IMR-90 (cell line): ENCODE measurements around the gene GMPPB. TPM values are rescaled to one million over a fixed set of nuclear protein-coding genes. Genes with fewer than 3 reads are reported as not detected.
A peak's percentile ranks its signal among the peaks of the same experiment; 100 is the strongest.

Experiments used
- ATAC-seq: fragments of 200-7000 bp; cut with Tn5 transposase; 2 replicates; pipeline ENCODE4 v1.9.1; 2020; ENCODE audit warnings: low read depth, mild to moderate bottlenecking, moderate library complexity
- BruUV-seq: library from RNA; stranded (reverse); fragments of 400-500 nt; replicated peaks from 2 replicates; lab custom pipeline; 2021; lab: Mats Ljungman, UMichigan
- CTCF ChIA-PET: fragments of 300-600 bp; formaldehyde crosslinking; extraction: SDS; loops from one replicate; lab custom pipeline; 2021; ENCODE audit warnings: antibody characterized with exemption; lab: Yijun Ruan, JAX
- POLR2A ChIA-PET: fragments of 300-600 bp; sonication (Branson Sonifier 250); formaldehyde crosslinking; loops from one replicate; lab custom pipeline; 2022; ENCODE audit warnings: antibody characterized with exemption; ENCODE audit not compliant: unreplicated experiment; lab: Charles Lee
- DNase-seq: peaks from one replicate; pipeline ENCODE4 v3.0.0; 2013
- H2AFZ ChIP-seq: replicated peaks from 2 replicates; pipeline ENCODE3; 2013; ENCODE audit warnings: low read length, mild to moderate bottlenecking; ENCODE audit not compliant: poor library complexity
- H2AK5ac ChIP-seq: 2 replicates; pipeline ENCODE4 v1.6.1; 2013; ENCODE audit warnings: low read depth, low read length, inconsistent platforms
- H2AK9ac ChIP-seq: replicated peaks from 2 replicates; pipeline ENCODE3; 2013; ENCODE audit warnings: mild to moderate bottlenecking, low read depth, low read length, moderate library complexity; ENCODE audit not compliant: poor library complexity
- H2BK120ac ChIP-seq: 2 replicates; pipeline ENCODE4 v1.6.1; 2013; ENCODE audit warnings: low read depth, low read length, inconsistent platforms
- H2BK15ac ChIP-seq: 3 replicates; pipeline ENCODE4 v1.6.1; 2013; ENCODE audit warnings: low read depth, low read length, inconsistent platforms
- H2BK20ac ChIP-seq: 2 replicates; pipeline ENCODE4 v1.6.1; 2013; ENCODE audit warnings: low read depth, mild to moderate bottlenecking, inconsistent platforms, low read length, moderate library complexity
- H2BK5ac ChIP-seq: 2 replicates; pipeline ENCODE4 v1.6.1; 2013; ENCODE audit warnings: mild to moderate bottlenecking, low read depth, low read length, inconsistent platforms; ENCODE audit not compliant: poor library complexity, severe bottlenecking
- H3K14ac ChIP-seq: replicated peaks from 2 replicates; pipeline ENCODE4 v1.6.1; 2013; ENCODE audit warnings: low read depth, low read length, inconsistent platforms
- H3K18ac ChIP-seq: 2 replicates; pipeline ENCODE4 v1.6.1; 2013; ENCODE audit warnings: low read depth, low read length, control low read depth
- H3K23ac ChIP-seq: 2 replicates; pipeline ENCODE4 v1.6.1; 2013; ENCODE audit warnings: low read depth, low read length, inconsistent platforms
- H3K27ac ChIP-seq: 2 replicates; pipeline ENCODE4 v1.5.1; 2013; ENCODE audit warnings: mild to moderate bottlenecking, control low read depth, low read length; ENCODE audit not compliant: insufficient read depth
- H3K27me3 ChIP-seq: 2 replicates; pipeline ENCODE4 v1.6.1; 2013; ENCODE audit warnings: low read length; ENCODE audit not compliant: control insufficient read depth, insufficient read depth
- H3K36me3 ChIP-seq: 2 replicates; pipeline ENCODE4 v1.6.1; 2013; ENCODE audit warnings: low read length, mixed read lengths; ENCODE audit not compliant: control insufficient read depth, insufficient read depth
- H3K4ac ChIP-seq: 2 replicates; pipeline ENCODE4 v1.6.1; 2013; ENCODE audit warnings: low read depth, low read length, inconsistent platforms
- H3K4me1 ChIP-seq: 2 replicates; pipeline ENCODE4 v1.6.1; 2013; ENCODE audit warnings: low read length, mixed read lengths; ENCODE audit not compliant: control insufficient read depth, insufficient read depth
- H3K4me2 ChIP-seq: 2 replicates; pipeline ENCODE4 v1.6.1; 2013; ENCODE audit warnings: low read depth, mild to moderate bottlenecking, control low read depth, low read length, moderate library complexity
- H3K4me3 ChIP-seq: 2 replicates; pipeline ENCODE4 v1.5.1; 2013; ENCODE audit warnings: low read depth, mild to moderate bottlenecking, control low read depth, low read length, moderate library complexity; ENCODE audit not compliant: insufficient read depth
- H3K56ac ChIP-seq: 2 replicates; pipeline ENCODE4 v1.6.1; 2013; ENCODE audit warnings: low read length, inconsistent platforms; ENCODE audit not compliant: insufficient read depth; ENCODE audit errors: extremely low read depth
- H3K79me1 ChIP-seq, 2 experiments: 2 replicates each; pipeline ENCODE4 v1.6.1; 2013; ENCODE audit warnings: low read length in 2 of 2, inconsistent platforms in 1 of 2, low read depth in 1 of 2
- H3K9ac ChIP-seq: 2 replicates; pipeline ENCODE4 v1.6.1; 2013; ENCODE audit warnings: low read depth, low read length, control low read depth
- H3K9me1 ChIP-seq: 2 replicates; pipeline ENCODE4 v1.6.1; 2013; ENCODE audit warnings: low read length, inconsistent platforms; ENCODE audit not compliant: insufficient read depth
- H3K9me3 ChIP-seq: 2 replicates; pipeline ENCODE4 v1.6.1; 2013; ENCODE audit warnings: low read length; ENCODE audit not compliant: control insufficient read depth, insufficient read depth
- H4K20me1 ChIP-seq: 2 replicates; pipeline ENCODE4 v1.6.1; 2013; ENCODE audit warnings: low read length, inconsistent platforms; ENCODE audit not compliant: insufficient read depth
- H4K5ac ChIP-seq: 2 replicates; pipeline ENCODE4 v1.6.1; 2013; ENCODE audit warnings: mild to moderate bottlenecking, low read depth, low read length, control low read depth
- H4K8ac ChIP-seq, 2 experiments: 2 replicates each; pipeline ENCODE4 v1.6.1; 2013; ENCODE audit warnings: low read depth in 2 of 2, low read length in 2 of 2, control low read depth in 1 of 2, inconsistent platforms in 1 of 2
- H4K91ac ChIP-seq: 2 replicates; pipeline ENCODE4 v1.6.1; 2013; ENCODE audit warnings: low read depth, low read length, inconsistent platforms; ENCODE audit not compliant: insufficient read depth
- BHLHE40 ChIP-seq: fragments of 150-350 bp; IDR thresholded peaks from 2 replicates; pipeline ENCODE4 v1.6.1; 2016; ENCODE audit warnings: mild to moderate bottlenecking, low read depth, low read length
- FOS ChIP-seq: fragments of 150-350 bp; IDR thresholded peaks from 2 replicates; pipeline ENCODE4 v1.6.1; 2016; ENCODE audit warnings: low read depth, low read length
- MAFK ChIP-seq: IDR thresholded peaks from 2 replicates; pipeline ENCODE4 v1.6.1; 2012; ENCODE audit warnings: low read depth, low read length, improper control_type of control experiment
- MXI1 ChIP-seq: IDR thresholded peaks from 2 replicates; pipeline ENCODE4 v1.6.1; 2012; ENCODE audit warnings: low read depth, mild to moderate bottlenecking, low read length, moderate library complexity, borderline replicate concordance
- WGBS, 2 experiments: methylation state at CpG; one replicate each; pipeline versions ENCODE4 v1.1.5 to v1.1.7; 2013; ENCODE audit warnings: missing lambda C conversion rate in 2 of 2; ENCODE audit not compliant: insufficient read length in 1 of 2; ENCODE audit errors: extremely low coverage in 2 of 2; 5-methylcytosine and 5-hydroxymethylcytosine counted together
- dilution Hi-C: fragments of 300-500 bp; cut with HindIII; formaldehyde crosslinking; loops from one replicate; pipeline ENCODE4 v1.14.3; 2018; ENCODE audit warnings: low sequenced_read_pairs; ENCODE audit not compliant: unreplicated experiment
- in situ Hi-C: fragments of 300-500 bp; cut with MboI; formaldehyde crosslinking; loops from 3 replicates; pipeline ENCODE4 v1.14.3; 2019; ENCODE audit warnings: low sequenced_read_pairs, inconsistent platforms, mixed read lengths
- intact Hi-C: fragments of 100-400 bp; cut with micrococcal nuclease; formaldehyde crosslinking; loops from 2 replicates; pipeline ENCODE4 v1.10.0; 2022
- polyA plus RNA-seq, 3 experiments: library from polyadenylated mRNA; depleted of rRNA; stranded (reverse); fragments of >200 nt; gene quantifications; 2 replicates each; pipeline ENCODE4 v1.2.3, GENCODE V29; 2012; ENCODE audit warnings: low replicate concordance in 1 of 3
- total RNA-seq: library from RNA; depleted of rRNA; stranded (reverse); fragments of >200 nt; gene quantifications from 2 replicates; pipeline ENCODE4 v1.2.3, GENCODE V29; 2012
- TF ChIP-seq, protein P1 (sequence below): conservative IDR thresholded peaks from 2 replicates; pipeline ENCODE4 v1.5.1; 2012; ENCODE audit warnings: mild to moderate bottlenecking, low read depth, low read length, improper control_type of control experiment

GMPPB gene
- total and polyA plus RNA-seq, 2 of the 4 experiments (the other 2 are of a cell fraction) = 27.9 to 37.3 TPM

DNA sequence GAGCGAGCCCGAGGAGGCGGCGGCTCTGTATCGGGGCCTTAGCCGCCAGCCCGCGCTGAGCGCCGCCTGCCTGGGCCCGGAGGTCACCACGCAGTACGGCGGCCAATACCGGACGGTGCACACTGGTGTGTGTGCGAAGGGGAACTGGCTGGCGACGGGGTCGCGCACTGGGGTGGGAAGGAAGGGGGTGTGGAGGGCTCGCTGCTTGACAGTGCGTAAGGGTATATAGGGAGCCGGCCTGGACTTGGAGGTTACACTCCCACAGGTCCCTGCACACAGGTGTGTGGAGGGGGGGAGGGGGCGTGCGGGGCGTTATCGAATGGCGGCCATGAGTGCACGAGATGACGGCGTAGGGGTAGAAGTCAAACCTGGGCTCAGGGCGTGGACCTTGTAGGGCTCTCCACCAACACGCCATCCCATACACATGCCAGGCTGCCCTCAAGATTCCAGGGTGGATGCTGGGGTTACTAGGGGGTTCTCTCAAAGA lies 49.2 kb downstream of the GMPPB start:
- H3K4me2 ChIP-seq = peak overlapping the region; percentile 79
- H3K79me1 ChIP-seq = peaks cover 26 to 50% of the 10 kb centered on the region in 2 experiments
- peak overlapping the region; percentile 98 for H2AK5ac ChIP-seq
- in situ Hi-C loops = no loop called here
- peak overlapping the region; percentile 96 for H2AK9ac ChIP-seq
- H2AFZ ChIP-seq = peak overlapping the region; percentile 99
- peak overlapping the region; percentile 83 for H3K4ac ChIP-seq
- no peak for DNase-seq
- no peak overlapping the region for H3K18ac ChIP-seq
- H2BK120ac ChIP-seq = no peak overlapping the region
- H3K9ac ChIP-seq = peak overlapping the region; percentile 59
- TF ChIP-seq FOS (no peak), BHLHE40 (no peak), MAFK (no peak), MXI1 (no peak)
- TF ChIP-seq, protein P1, sequence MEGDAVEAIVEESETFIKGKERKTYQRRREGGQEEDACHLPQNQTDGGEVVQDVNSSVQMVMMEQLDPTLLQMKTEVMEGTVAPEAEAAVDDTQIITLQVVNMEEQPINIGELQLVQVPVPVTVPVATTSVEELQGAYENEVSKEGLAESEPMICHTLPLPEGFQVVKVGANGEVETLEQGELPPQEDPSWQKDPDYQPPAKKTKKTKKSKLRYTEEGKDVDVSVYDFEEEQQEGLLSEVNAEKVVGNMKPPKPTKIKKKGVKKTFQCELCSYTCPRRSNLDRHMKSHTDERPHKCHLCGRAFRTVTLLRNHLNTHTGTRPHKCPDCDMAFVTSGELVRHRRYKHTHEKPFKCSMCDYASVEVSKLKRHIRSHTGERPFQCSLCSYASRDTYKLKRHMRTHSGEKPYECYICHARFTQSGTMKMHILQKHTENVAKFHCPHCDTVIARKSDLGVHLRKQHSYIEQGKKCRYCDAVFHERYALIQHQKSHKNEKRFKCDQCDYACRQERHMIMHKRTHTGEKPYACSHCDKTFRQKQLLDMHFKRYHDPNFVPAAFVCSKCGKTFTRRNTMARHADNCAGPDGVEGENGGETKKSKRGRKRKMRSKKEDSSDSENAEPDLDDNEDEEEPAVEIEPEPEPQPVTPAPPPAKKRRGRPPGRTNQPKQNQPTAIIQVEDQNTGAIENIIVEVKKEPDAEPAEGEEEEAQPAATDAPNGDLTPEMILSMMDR = 0 out of 2 replicates have a peak, but pooled peaks have one; percentile 3
- H3K9me3 ChIP-seq = no peaks in the 10 kb centered on the region
- ChIA-PET CTCF (no interaction called here), POLR2A (no interaction called here)
- intact Hi-C loops = loop anchor here (5.0 kb wide), 1 partner anchor 262 kb away; the partner anchor contains the start of genes RHOA and TCTA
- peak overlapping the region; percentile 52 for H3K27ac ChIP-seq
- peaks cover 37% of the 10 kb centered on the region for H3K36me3 ChIP-seq
- H3K27me3 ChIP-seq = no peaks in the 10 kb centered on the region
- peaks cover 9% of the 10 kb centered on the region for H3K4me1 ChIP-seq
- peak overlapping the region; percentile 80; the same call in 1 of the 2 replicates for H4K91ac ChIP-seq
- peak overlapping the region; percentile 47 to 80; a peak in 3 of 4 replicates for H4K8ac ChIP-seq
- peak overlapping the region; percentile 86 for H3K4me3 ChIP-seq
- peak overlapping the region; percentile 23; the same call in 1 of the 2 replicates for H3K23ac ChIP-seq
- H2BK15ac ChIP-seq = no peak overlapping the region; the same call in 2 of the 3 replicates
- peak; percentile 35 for ATAC-seq
- peaks cover 10% of the 10 kb centered on the region; the same call in 1 of the 2 replicates for H4K20me1 ChIP-seq
- dilution Hi-C loops = no loop called here
- no TSS peak for BruUV-seq
- H3K56ac ChIP-seq = peak overlapping the region; percentile 50
- no peak overlapping the region for H4K5ac ChIP-seq
- peak overlapping the region; percentile 57 for H2BK5ac ChIP-seq
- no peak overlapping the region for H2BK20ac ChIP-seq
- peak overlapping the region; percentile 67 for H3K14ac ChIP-seq
- peaks cover 17% of the 10 kb centered on the region for H3K9me1 ChIP-seq
- no CpG with 5 or more reads among the region's 34 CpGs for WGBS, 2 experiments
